Lower leg skin (tissue), 3 donors: Measurements from ENCODE around the gene CUL5.

Source experiments
- CTCF ChIP-seq, 3 donors: fragments of 450-650 bp; IDR thresholded peaks; one replicate each; pipeline ENCODE4 v1.5.1; 2016; ENCODE audit warnings: antibody characterized with exemption in 3 of 3, mild to moderate bottlenecking in 3 of 3, moderate library complexity in 2 of 3
- POLR2A ChIP-seq, 2 donors: fragments of 450-650 bp; IDR thresholded peaks; one replicate each; pipeline ENCODE4 v1.6.1; 2016 to 2017; ENCODE audit warnings: antibody characterized with exemption in 2 of 2, mild to moderate bottlenecking in 1 of 2, moderate library complexity in 1 of 2

- TF ChIP-seq POLR2A (IDR thresholded peaks at IDR 0.05) (no peak), CTCF (IDR thresholded peaks at IDR 0.05) (no peak)
Observed at GRCh38 chr11:108122166-108122628, 113.5 kb downstream of the CUL5 start.
